OCI-LY7 (cell line): Measurements from ENCODE around the gene LRR1. TPM values are rescaled to one million over a fixed set of nuclear protein-coding genes. Genes with fewer than 3 reads are reported as not detected.

Experiments used
- BruUV-seq: library from RNA; stranded (reverse); fragments of 400-500 nt; replicated peaks from 2 replicates; lab custom pipeline; 2021; lab: Mats Ljungman, UMichigan
- CTCF ChIA-PET: fragments of 300-600 bp; sonication (Branson Sonifier 250); formaldehyde crosslinking; loops from one replicate; lab custom pipeline; 2022; ENCODE audit warnings: antibody characterized with exemption; ENCODE audit not compliant: unreplicated experiment; lab: Charles Lee
- POLR2A ChIA-PET: fragments of 300-600 bp; sonication (Branson Sonifier 250); formaldehyde crosslinking; loops from one replicate; lab custom pipeline; 2022; ENCODE audit warnings: antibody characterized with exemption; lab: Charles Lee
- DNase-seq: peaks from one replicate; pipeline ENCODE4 v3.0.0-alpha.2; 2015; ENCODE audit warnings: low spot score
- H2AFZ ChIP-seq: fragments of 200-600 bp; sonication (generic), shearing (Covaris generic); 2 replicates; pipeline ENCODE4 v1.6.1; 2014; ENCODE audit warnings: mild to moderate bottlenecking, antibody characterized with exemption, low read length, moderate library complexity
- H3K27ac ChIP-seq: fragments of 200-600 bp; sonication (generic); 2 replicates; pipeline ENCODE4 v1.5.1; 2014; ENCODE audit warnings: mixed run types, low read depth, mild to moderate bottlenecking, moderate library complexity, low read length, inconsistent platforms; ENCODE audit not compliant: poor library complexity, severe bottlenecking
- H3K36me3 ChIP-seq: fragments of 200-600 bp; sonication (generic); 2 replicates; pipeline ENCODE4 v1.6.1; 2014; ENCODE audit warnings: mild to moderate bottlenecking, antibody characterized with exemption, low read length, moderate library complexity, mixed read lengths; ENCODE audit not compliant: insufficient read depth
- H3K4me1 ChIP-seq: fragments of 200-600 bp; sonication (generic); 2 replicates; pipeline ENCODE4 v1.5.1; 2014; ENCODE audit warnings: mild to moderate bottlenecking, low read length; ENCODE audit not compliant: insufficient read depth, poor library complexity, severe bottlenecking
- H3K4me2 ChIP-seq: fragments of 200-600 bp; sonication (generic); 2 replicates; pipeline ENCODE4 v1.6.1; 2014; ENCODE audit warnings: mild to moderate bottlenecking, low read length
- H3K4me3 ChIP-seq: fragments of 200-600 bp; sonication (generic); 2 replicates; pipeline ENCODE4 v1.5.1; 2014; ENCODE audit warnings: mild to moderate bottlenecking, low read depth, low read length; ENCODE audit not compliant: poor library complexity, severe bottlenecking
- H3K79me2 ChIP-seq: fragments of 200-600 bp; sonication (generic); 2 replicates; pipeline ENCODE4 v1.6.1; 2016; ENCODE audit warnings: low read depth, mild to moderate bottlenecking, low read length, moderate library complexity, mixed read lengths; ENCODE audit not compliant: insufficient read depth
- H3K9me2 ChIP-seq: fragments of 200-600 bp; sonication (generic); 2 replicates; pipeline ENCODE4 v1.6.1; 2016; ENCODE audit warnings: mild to moderate bottlenecking, low read length, mixed read lengths; ENCODE audit not compliant: insufficient read depth
- H3K9me3 ChIP-seq: fragments of 200-600 bp; sonication (generic); 2 replicates; pipeline ENCODE4 v1.6.1; 2014; ENCODE audit warnings: mild to moderate bottlenecking, mixed run types, low read length, mixed read lengths
- H4K20me1 ChIP-seq: fragments of 200-600 bp; sonication (generic); 2 replicates; pipeline ENCODE4 v1.6.1; 2014; ENCODE audit warnings: mild to moderate bottlenecking, antibody characterized with exemption, low read length, moderate library complexity, mixed read lengths; ENCODE audit not compliant: insufficient read depth
- CTCF ChIP-seq: fragments of 200-600 bp; sonication (generic); conservative IDR thresholded peaks from 2 replicates; pipeline ENCODE4 v1.5.1; 2014; ENCODE audit warnings: mild to moderate bottlenecking, antibody characterized with exemption, low read length, moderate library complexity, mixed read lengths
- EZH2phosphoT487 ChIP-seq: fragments of 200-600 bp; sonication (generic); IDR thresholded peaks from 2 replicates; pipeline ENCODE4 v1.6.1; 2018; ENCODE audit warnings: low read depth, borderline replicate concordance, mild to moderate bottlenecking, mixed run types, antibody characterized with exemption, low read length, moderate library complexity, mixed read lengths
- intact Hi-C: fragments of 100-400 bp; cut with micrococcal nuclease; formaldehyde crosslinking; loops from one replicate; pipeline ENCODE4 v1.10.0; 2022; ENCODE audit not compliant: unreplicated experiment
- total RNA-seq, 2 experiments: library from RNA; depleted of rRNA in 1 of 2; stranded (reverse); fragments of >200 nt in 1 of 2; shearing (Covaris generic) in 1 of 2; gene quantifications; 2 replicates each; pipeline ENCODE4 v1.2.3, GENCODE V29; 2014 to 2022

Gene LRR1
- total RNA-seq, 2 experiments from 2014 or later = 80.3 to 83.4 TPM

DNA sequence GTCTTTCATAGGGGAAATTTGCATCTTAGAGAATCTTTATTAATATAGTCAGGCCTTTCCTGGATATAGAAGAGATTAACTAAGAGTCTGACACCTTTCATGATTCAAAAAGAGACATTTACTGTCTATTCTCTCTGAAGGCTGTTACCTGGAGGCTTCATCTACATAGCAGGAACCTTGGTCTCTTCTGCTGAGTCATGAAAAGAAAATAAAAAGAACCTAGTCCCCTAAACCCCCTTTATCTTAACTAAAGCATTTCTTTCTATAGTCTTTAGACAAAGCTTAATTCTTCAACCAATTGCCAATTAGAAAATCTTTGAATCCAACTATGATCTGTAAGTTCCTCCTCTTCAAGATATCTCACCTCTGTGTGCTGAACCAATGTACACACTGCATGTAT is 45.6 kb upstream of the LRR1 start:
- no peak overlapping the region for H3K4me3 ChIP-seq
- ChIA-PET POLR2A (interaction anchor here (0.7 to 1.3 kb wide), 3 partner anchors 26 to 576 kb away, joined by 3 to 5 read pairs (median 5); no protein-coding TSS in a partner anchor), CTCF (no interaction called here)
- intact Hi-C loops = no loop called here
- TF ChIP-seq EZH2phosphoT487 (no peak), CTCF (no peak)
- no peak for DNase-seq
- H3K79me2 ChIP-seq = no peaks in the 10 kb centered on the region
- no peak overlapping the region for H3K27ac ChIP-seq
- no peaks in the 10 kb centered on the region for H3K9me2 ChIP-seq
- no peaks in the 10 kb centered on the region for H3K36me3 ChIP-seq
- no peak overlapping the region for H3K4me2 ChIP-seq
- H3K9me3 ChIP-seq = no peaks in the 10 kb centered on the region
- H2AFZ ChIP-seq = no peak overlapping the region
- peaks cover 5% of the 10 kb centered on the region for H3K4me1 ChIP-seq
- no peaks in the 10 kb centered on the region for H4K20me1 ChIP-seq
- no TSS peak for BruUV-seq

- ChIA-PET CTCF (no interaction called here), POLR2A (interaction anchor here (1.3 kb wide), 1 partner anchor 27 kb away, joined by 3 read pairs; no protein-coding TSS in a partner anchor)
- no peak overlapping the region for H2AFZ ChIP-seq
- intact Hi-C loops = no loop called here
- H3K9me2 ChIP-seq = no peaks in the 10 kb centered on the region
- H3K27ac ChIP-seq = no peak overlapping the region
- no TSS peak for BruUV-seq
- DNase-seq = no peak
- no peak overlapping the region for H3K4me2 ChIP-seq
- no peaks in the 10 kb centered on the region for H3K9me3 ChIP-seq
- H3K4me3 ChIP-seq = no peak overlapping the region
- no peaks in the 10 kb centered on the region for H3K79me2 ChIP-seq
- no peaks in the 10 kb centered on the region for H4K20me1 ChIP-seq
- peaks cover 5% of the 10 kb centered on the region for H3K4me1 ChIP-seq
- no peaks in the 10 kb centered on the region for H3K36me3 ChIP-seq
- TF ChIP-seq CTCF (no peak), EZH2phosphoT487 (no peak)
These were observed 44.8 kb upstream of the LRR1 start for GRCh38 chr14:49553892-49554291.

- DNase-seq = no peak
- Histone ChIP-seq H3K4me3 (no peak overlapping the region), H3K9me3 (no peaks in the 10 kb centered on the region), H2AFZ (no peak overlapping the region), H3K4me2 (no peak overlapping the region), H3K9me2 (no peaks in the 10 kb centered on the region), H3K79me2 (no peaks in the 10 kb centered on the region), H3K27ac (no peak overlapping the region), H3K36me3 (no peaks in the 10 kb centered on the region), H3K4me1 (peaks cover 5% of the 10 kb centered on the region), H4K20me1 (no peaks in the 10 kb centered on the region)
- intact Hi-C loops = no loop called here
- POLR2A ChIA-PET = no interaction called here
- CTCF ChIA-PET = no interaction called here
- no peak for TF ChIP-seq CTCF
- no peak for TF ChIP-seq EZH2phosphoT487
- no TSS peak for BruUV-seq
These were observed 38.6 kb upstream of the LRR1 start for GRCh38 chr14:49559979-49560768.
